Hematopoietic multipotent progenitor cell (in vitro differentiated cells): ENCODE data around the gene PLEKHM1. TPM values are rescaled to one million over a fixed set of nuclear protein-coding genes. Genes with fewer than 3 reads are reported as not detected.
"Not testable (repeated sequence)": the region's sequence is repeated elsewhere in the genome, so short reads cannot be mapped to it uniquely, and the experiment has no call there.

Source experiments
- DNase-seq, 3 donors: peaks; one replicate each; pipeline ENCODE4 v3.0.0-alpha.2; 2011 to 2015; ENCODE audit warnings: low read depth in 2 of 3, low spot score in 2 of 3
- total RNA-seq: library from RNA; depleted of rRNA; stranded (reverse); fragments of >200 nt; gene quantifications from one replicate; pipeline ENCODE4 v1.2.3, GENCODE V29; 2012

Gene PLEKHM1
- total RNA-seq, 1 donor, result 33.9 TPM

GRCh38 chr17:45468293-45469203 lies 22.0 kb downstream of the PLEKHM1 start:
- not testable (repeated sequence) for DNase-seq

GRCh38 chr17:45461524-45462327 lies 28.8 kb downstream of the PLEKHM1 start:
- DNase-seq, result peak in 2 of 3 donors; percentile 43 to 50

- DNase-seq, result not testable (repeated sequence)
Observed at GRCh38 chr17:45460422-45460821, 30.1 kb downstream of the PLEKHM1 start.

GRCh38 chr17:45454341-45454740 lies 36.2 kb downstream of the PLEKHM1 start:
- DNase-seq, result not testable (repeated sequence)

GRCh38 chr17:45453731-45454130 lies 36.8 kb downstream of the PLEKHM1 start:
- DNase-seq, result not testable (repeated sequence)

- DNase-seq, result not testable (repeated sequence)
Observed at GRCh38 chr17:45453225-45453534, 37.3 kb downstream of the PLEKHM1 start.

GRCh38 chr17:45452329-45453224 lies 37.9 kb downstream of the PLEKHM1 start:
- DNase-seq, result not testable (repeated sequence)

- DNase-seq, result not testable (repeated sequence)
Observed at GRCh38 chr17:45451660-45452059, 38.9 kb downstream of the PLEKHM1 start.

GRCh38 chr17:45451131-45451530 lies 39.4 kb downstream of the PLEKHM1 start:
- no peak for DNase-seq

GRCh38 chr17:45449708-45450329 lies 40.7 kb downstream of the PLEKHM1 start:
- not testable (repeated sequence) for DNase-seq

GRCh38 chr17:45449260-45449659 lies 41.3 kb downstream of the PLEKHM1 start:
- DNase-seq, result not testable (repeated sequence)

- DNase-seq, result not testable (repeated sequence)
Observed at GRCh38 chr17:45448483-45448882, 42.0 kb downstream of the PLEKHM1 start.

- DNase-seq, result not testable (repeated sequence)
Observed at GRCh38 chr17:45448066-45448465, 42.5 kb downstream of the PLEKHM1 start.

- DNase-seq, result not testable (repeated sequence)
Observed at GRCh38 chr17:45447650-45448049, 42.9 kb downstream of the PLEKHM1 start.

- not testable (repeated sequence) for DNase-seq
Observed at GRCh38 chr17:45446872-45447625, 43.5 kb downstream of the PLEKHM1 start.

GRCh38 chr17:45445901-45446743 lies 44.4 kb downstream of the PLEKHM1 start:
- peak in 2 of 3 donors; percentile 56 to 73 for DNase-seq

- DNase-seq, result not testable (repeated sequence)
Observed at GRCh38 chr17:45444856-45445820, 45.4 kb downstream of the PLEKHM1 start.
